Activated naive CD8-positive, alpha-beta T cell treated with anti-CD3 and anti-CD28 coated beads, Interleukin-2, amount 50 U/mL, for 16 hours (primary cell): ENCODE data around the gene OR6Y1.

ENCODE experiments used
- DNase-seq: peaks from one replicate; pipeline ENCODE4 v3.0.0-alpha.2; 2020; ENCODE audit warnings: low read depth, low spot score

The OR6Y1 gene, protein sequence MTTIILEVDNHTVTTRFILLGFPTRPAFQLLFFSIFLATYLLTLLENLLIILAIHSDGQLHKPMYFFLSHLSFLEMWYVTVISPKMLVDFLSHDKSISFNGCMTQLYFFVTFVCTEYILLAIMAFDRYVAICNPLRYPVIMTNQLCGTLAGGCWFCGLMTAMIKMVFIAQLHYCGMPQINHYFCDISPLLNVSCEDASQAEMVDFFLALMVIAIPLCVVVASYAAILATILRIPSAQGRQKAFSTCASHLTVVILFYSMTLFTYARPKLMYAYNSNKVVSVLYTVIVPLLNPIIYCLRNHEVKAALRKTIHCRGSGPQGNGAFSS

GRCh38 chr1:158554352-158554751 is at the start of gene OR6Y1:
Gene OR6Y1 (minus strand): TSS chr1:158554405. CDS start chr1:158548105, 6,300 bp downstream.
- DNase-seq, result no peak

DNA sequence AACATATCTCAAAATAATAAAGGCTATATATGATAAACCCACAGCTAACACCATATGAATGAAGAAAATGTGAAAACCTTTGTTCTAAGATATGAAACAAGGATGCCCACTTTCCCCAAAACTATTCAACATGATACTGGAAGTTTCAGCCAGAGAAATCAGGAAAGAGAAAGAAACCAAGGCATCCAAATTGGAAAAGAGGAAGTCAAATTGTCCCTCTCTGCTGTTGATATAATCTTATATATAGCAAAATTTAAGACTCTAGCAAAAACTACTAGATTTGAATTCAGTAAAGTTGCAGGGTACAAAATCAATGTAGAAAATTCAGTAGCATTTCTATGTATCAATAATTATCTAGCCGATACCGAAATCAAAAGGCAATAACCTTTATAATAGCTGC is 46.5 kb upstream of the OR6Y1 start:
- no peak for DNase-seq

DNA sequence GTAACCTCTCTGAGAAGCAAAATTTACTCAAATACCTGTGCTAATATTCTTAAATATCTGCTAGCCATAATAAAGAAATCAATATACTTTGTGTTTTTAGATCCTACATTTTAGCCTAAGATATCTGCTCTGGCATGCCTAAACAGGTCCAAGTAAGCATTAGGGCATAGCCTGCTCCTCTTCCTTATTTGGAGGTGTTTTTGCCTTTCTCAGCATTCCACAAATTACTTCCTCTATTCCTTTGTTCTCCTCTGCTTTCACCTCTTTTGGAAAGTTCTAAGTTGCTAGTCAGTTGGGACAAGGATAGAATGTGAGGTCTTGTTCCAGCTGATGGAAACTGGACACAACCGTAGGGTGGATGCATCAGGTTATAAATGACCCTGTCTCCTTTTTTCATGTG is 32.7 kb upstream of the OR6Y1 start:
- DNase-seq, result no peak

- no peak for DNase-seq
Measured at GRCh38 chr1:158583962-158584361, 29.8 kb upstream of the OR6Y1 start.

- DNase-seq, result no peak
Measured at GRCh38 chr1:158579733-158580132, 25.5 kb upstream of the OR6Y1 start, which contains the start of gene OR10X1. Gene OR10X1 (minus strand): TSS chr1:158579899. CDS start chr1:158579899, 0 bp downstream.

DNA sequence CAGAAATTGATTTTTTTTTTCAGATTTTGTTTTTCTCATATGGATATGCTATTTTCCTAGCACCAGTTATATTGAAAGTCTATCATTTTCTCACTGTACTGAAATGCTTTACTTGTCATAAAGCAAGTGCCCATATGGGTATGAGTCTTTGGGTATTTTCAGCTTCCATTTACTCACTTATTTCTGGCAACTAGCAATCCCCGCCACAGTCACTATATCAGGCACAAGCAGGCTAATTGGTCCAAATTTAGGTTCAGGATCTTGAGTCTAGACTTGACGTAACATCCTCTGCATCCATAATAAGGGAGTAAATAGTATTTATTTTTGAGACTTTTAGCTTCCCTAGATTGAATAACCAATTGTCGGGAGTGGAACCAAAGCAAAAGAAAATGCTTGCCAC is 23.4 kb upstream of the OR6Y1 start:
- DNase-seq, result no peak

- DNase-seq, result no peak
Measured at GRCh38 chr1:158572226-158572625, 18.0 kb upstream of the OR6Y1 start.

DNA sequence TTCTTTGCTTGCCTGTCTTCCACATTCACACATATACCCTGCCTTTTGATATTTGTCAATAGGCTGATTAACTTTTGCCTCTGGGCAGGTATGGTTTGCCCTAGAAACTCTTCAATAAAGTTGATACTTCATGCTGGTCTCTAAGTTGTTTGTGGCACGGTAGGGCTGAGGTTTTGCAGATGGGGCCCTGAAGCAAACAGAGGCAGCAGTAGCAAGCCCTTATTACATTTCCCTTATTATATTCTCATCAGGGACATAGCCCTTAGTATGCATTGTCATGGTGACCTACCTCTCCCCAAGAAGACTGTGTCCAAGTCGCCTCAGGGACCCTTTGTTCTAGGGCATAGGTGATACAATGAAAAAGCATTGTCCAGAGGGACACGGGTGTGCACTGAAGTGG is 16.3 kb upstream of the OR6Y1 start, which contains the start of gene OR6P1:
Gene OR6P1, minus strand, starts transcription at position 101 of the 400 bp plus-strand sequence. CDS start 6,976 bp downstream, outside the sequence.
- DNase-seq, result no peak

DNA sequence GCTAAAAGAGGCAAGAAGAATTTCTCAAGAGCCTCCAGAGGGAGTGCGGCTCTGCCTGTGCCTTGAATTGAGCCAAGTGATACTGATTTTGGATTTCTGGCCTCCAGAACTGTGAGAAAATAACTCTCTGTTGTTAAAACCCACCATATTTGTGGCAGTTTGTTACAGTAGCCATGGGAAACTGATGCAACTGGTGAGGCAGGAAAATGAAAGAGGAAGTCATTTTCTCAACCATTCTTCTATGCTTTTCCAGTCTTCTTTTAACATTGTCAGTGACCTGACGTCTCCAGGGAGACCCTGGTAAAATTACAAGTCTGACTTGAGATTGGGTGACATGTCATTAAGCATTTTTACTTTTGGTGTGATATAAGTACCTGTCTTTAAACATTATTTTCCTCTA is 10.4 kb upstream of the OR6Y1 start:
- no peak for DNase-seq

DNA sequence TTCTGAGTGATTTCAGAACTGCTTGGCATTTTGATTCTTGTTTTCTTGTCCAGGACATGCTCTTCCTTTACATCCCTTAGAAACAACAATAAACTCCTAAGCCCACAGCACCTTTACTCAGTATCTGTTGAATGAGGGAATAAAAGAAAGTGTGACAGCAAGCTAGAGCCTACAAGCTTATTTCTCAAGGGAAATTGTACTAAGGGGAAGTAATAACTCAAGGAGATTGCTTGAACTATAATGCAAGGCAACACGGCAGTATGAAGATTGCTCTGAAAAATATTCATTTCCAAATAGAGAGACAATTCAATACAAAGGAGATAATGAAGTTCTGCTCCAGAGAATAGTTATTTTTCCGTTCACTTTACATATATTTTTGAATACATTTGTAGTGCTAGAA is 9.6 kb upstream of the OR6Y1 start:
- DNase-seq, result no peak

DNA sequence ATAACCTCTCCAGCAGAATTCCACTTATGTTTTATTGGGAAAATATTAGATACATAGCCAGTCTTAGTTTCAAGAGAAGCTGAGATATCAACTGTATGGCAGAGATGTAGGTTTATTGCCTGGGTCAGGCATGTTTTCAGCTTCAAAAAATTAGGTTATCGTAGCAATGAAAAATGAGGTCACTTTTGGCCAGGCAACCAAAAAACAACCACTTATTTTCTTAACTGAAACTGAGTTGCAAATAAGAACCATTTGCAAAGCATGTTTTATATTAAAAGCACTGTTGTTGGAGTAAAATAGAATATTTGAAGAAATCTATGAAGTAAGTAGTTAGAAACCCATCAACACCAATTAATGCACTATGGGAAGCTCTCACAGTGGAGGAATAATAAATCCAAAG is 5.5 kb upstream of the OR6Y1 start:
- DNase-seq, result no peak

- no peak for DNase-seq
Measured at GRCh38 chr1:158552296-158552695, 1.9 kb downstream of the OR6Y1 start.

- no peak for DNase-seq
Measured at GRCh38 chr1:158547533-158547932, 6.7 kb downstream of the OR6Y1 start.

DNA sequence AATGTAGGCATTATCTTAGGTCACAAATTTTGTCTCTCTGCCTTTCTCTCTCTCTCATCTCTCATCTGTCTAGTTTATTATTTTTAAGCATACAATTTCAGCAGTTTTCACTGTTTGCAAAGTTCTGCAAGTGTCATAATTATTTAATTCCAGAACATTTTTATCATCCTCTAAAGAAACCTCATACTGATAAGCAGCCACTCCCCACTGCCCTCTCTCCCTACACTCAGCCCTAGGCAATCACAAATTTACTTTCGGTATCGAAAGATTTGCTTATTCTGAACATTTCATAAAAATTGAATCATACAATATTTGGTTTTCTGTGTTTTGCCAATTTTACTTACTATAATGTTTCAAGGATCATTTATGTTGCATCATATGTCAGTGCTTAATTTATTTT is 16.6 kb downstream of the OR6Y1 start:
- no peak for DNase-seq

GRCh38 chr1:158534496-158534895 is 19.7 kb downstream of the OR6Y1 start:
- no peak for DNase-seq

DNA sequence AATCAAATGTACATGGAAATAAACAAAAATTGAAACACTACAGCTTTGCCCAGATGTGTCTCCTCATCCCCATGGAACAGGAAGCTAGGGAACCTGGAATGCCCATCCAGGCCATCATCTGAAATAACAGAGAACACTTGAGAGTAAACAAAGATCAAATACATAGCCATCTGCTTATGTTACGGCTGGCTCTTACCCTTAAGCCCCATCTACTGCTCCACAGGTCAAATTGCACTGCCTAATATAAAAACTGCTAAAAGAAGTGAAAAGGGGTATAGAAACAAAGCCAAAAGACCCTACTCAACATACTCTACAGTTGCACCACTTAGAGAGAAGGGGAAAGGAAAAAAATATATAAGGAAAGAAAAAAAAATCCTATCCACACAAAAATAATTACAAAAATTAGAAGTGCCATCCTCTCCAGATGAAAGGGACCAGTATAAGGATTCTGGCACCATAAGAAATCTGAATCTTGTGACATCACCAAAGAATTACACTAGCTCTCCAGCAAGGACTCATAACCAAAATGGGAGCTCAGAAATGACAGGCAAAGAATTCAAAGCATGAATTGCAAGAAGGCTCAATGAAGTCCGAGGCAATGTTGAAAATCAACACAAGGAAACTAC is 26.9 kb downstream of the OR6Y1 start:
- DNase-seq, result no peak

DNA sequence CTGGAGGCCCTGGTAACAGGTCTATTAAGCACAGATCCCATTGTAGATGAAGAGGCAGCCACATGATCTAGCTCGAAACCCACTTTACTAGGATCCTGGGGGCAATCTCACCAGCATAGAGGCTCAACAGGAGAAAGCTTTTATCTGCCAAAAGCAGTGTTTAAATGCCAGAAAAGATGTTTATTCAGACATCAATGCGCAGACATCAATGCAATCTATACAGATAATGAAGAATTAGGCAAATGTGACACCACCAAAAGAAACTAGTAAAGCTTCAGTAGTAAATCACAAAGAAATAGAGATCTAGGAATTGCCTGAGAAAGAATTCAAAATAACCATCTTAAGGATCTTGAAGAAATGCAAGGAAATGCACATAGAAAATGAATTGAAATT is 32.5 kb downstream of the OR6Y1 start:
- DNase-seq, result no peak

GRCh38 chr1:158520955-158521665 is 33.1 kb downstream of the OR6Y1 start:
- DNase-seq, result no peak

GRCh38 chr1:158520021-158520420 is 34.2 kb downstream of the OR6Y1 start:
- no peak for DNase-seq

- DNase-seq, result no peak
Measured at GRCh38 chr1:158516966-158517365, 37.2 kb downstream of the OR6Y1 start.

- DNase-seq, result no peak
Measured at GRCh38 chr1:158509471-158510156, 44.6 kb downstream of the OR6Y1 start.

GRCh38 chr1:158507511-158507910 is 46.7 kb downstream of the OR6Y1 start:
- DNase-seq, result no peak
